Stomach (tissue), 9 donors: ENCODE measurements around the gene FOXN3. TPM values are rescaled to one million over a fixed set of nuclear protein-coding genes. Genes with fewer than 3 reads are reported as not detected.
A peak's percentile ranks its signal among the peaks of the same experiment; 100 is the strongest.

ENCODE experiments used
- DNase-seq, 2 donors: peaks; one replicate each; pipeline versions ENCODE4 v3.0.0 to v3.0.0-alpha.2; 2013 to 2019
- H3K27ac ChIP-seq, 5 donors: fragments of 200-600 bp in 4 of 5; sonication (generic) in 4 of 5; one replicate each; pipeline ENCODE4 v1.5.1; 2013 to 2019; ENCODE audit warnings: mild to moderate bottlenecking in 1 of 5, moderate library complexity in 1 of 5
- H3K27me3 ChIP-seq, 3 donors: fragments of 200-600 bp; sonication (generic); one replicate each; pipeline ENCODE4 v1.5.1; 2017 to 2019; ENCODE audit warnings: mixed run types in 1 of 3
- H3K36me3 ChIP-seq, 4 donors: fragments of 200-600 bp; sonication (generic); 1 replicate in 3 of 4; 2 replicates in 1 of 4; pipeline ENCODE4 v1.5.1; 2016 to 2019
- H3K4me1 ChIP-seq, 4 donors: fragments of 200-600 bp; sonication (generic); one replicate each; pipeline ENCODE4 v1.5.1; 2016 to 2019
- H3K4me3 ChIP-seq, 4 donors: fragments of 200-600 bp; sonication (generic) in 3 of 4; one replicate each; pipeline ENCODE4 v1.5.1; 2016 to 2019; ENCODE audit warnings: mild to moderate bottlenecking in 1 of 4
- H3K9me3 ChIP-seq, 4 donors: fragments of 200-600 bp; sonication (generic); one replicate each; pipeline ENCODE4 v1.5.1; 2016 to 2019
- EP300 ChIP-seq: sonication (generic); formaldehyde crosslinking; IDR thresholded peaks from one replicate; pipeline ENCODE4 v1.6.1; 2017; ENCODE audit warnings: antibody characterized with exemption
- POLR2A ChIP-seq, 4 donors: fragments of 450-650 bp; IDR thresholded peaks; one replicate each; pipeline ENCODE4 v1.6.1; 2016; ENCODE audit warnings: antibody characterized with exemption in 4 of 4, control low read depth in 2 of 4, mild to moderate bottlenecking in 1 of 4, moderate library complexity in 1 of 4
- POLR2AphosphoS5 ChIP-seq, 3 donors: sonication (generic); formaldehyde crosslinking; IDR thresholded peaks; one replicate each; pipeline ENCODE4 v1.6.1; 2016; ENCODE audit warnings: antibody characterized with exemption in 3 of 3
- WGBS, 5 donors: extraction: QIAGEN DNeasy Blood & Tissue Kit in 3 of 5; methylation state at CpG; one replicate each; pipeline versions ENCODE4 v1.1.5 to v1.1.7; 2013 to 2018; 5-methylcytosine and 5-hydroxymethylcytosine counted together
- intact Hi-C: fragments of 100-400 bp; cut with DNase I; formaldehyde crosslinking; loops from one replicate; pipeline ENCODE4 v1.15.1; 2023; ENCODE audit warnings: low total_unique reads
- polyA plus RNA-seq, 3 donors: library from polyadenylated mRNA; stranded (reverse); fragments of 200-250 nt; gene quantifications; one replicate each; pipeline ENCODE4 v1.2.3, GENCODE V29; 2013
- total RNA-seq, 5 donors: library from RNA; depleted of rRNA; stranded (reverse); fragments of >200 nt; gene quantifications; one replicate each; pipeline versions ENCODE4 v1.1.0 to v1.2.3, GENCODE V29; 2014 to 2016
- TF ChIP-seq, protein P1 (sequence below), 7 experiments: fragments of 450-650 bp in 4 of 7; fragments of 200-600 bp in 3 of 7; sonication (generic) in 3 of 7; IDR thresholded peaks; one replicate each; pipeline ENCODE4 v1.5.1; 2016 to 2019; ENCODE audit warnings: antibody characterized with exemption in 7 of 7, control low read depth in 2 of 7, mild to moderate bottlenecking in 1 of 7
- donor health status: healthy with polysubstance abuse.
- donor health status: Bipolar disorder and iron deficiency.
- donor health status: healthy.

FOXN3 gene
- total and polyA plus RNA-seq, 8 donors: 12.5 to 126 (median 56.6) TPM

DNA sequence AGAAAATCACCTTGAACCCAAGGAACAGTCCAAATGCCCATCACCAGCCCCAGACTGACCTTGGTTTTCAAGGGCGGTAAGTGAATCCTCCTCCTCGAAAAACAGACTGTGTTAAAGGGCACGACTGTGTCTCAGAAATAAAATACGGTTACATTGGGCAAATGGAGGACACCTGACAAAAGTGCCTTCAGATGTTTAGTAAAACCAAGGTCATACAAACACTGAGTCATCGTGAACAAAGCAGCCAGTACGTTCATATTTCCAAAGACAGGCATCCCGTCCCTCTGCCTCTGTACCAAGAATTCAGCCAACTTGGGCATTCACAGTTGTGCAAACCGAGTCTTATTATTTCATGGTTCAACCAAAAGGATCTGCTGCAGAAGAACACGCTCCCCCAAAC is 25.9 kb downstream of the FOXN3 start:
- Histone ChIP-seq H3K4me1 (peaks cover 19 to 75% (median 42%) of the 10 kb centered on the region in 4 donors), H3K27me3 (no peaks in the 10 kb centered on the region), H3K4me3 (no peak overlapping the region), H3K36me3 (peaks cover 0 to 5% (median 0%) of the 10 kb centered on the region in 4 donors), H3K9me3 (no peaks in the 10 kb centered on the region), H3K27ac (no peak overlapping the region)
- TF ChIP-seq POLR2A (IDR thresholded peaks at IDR 0.05) (no peak), EP300 (no peak), POLR2AphosphoS5 (IDR thresholded peaks at IDR 0.05) (no peak)
- TF ChIP-seq, protein P1, sequence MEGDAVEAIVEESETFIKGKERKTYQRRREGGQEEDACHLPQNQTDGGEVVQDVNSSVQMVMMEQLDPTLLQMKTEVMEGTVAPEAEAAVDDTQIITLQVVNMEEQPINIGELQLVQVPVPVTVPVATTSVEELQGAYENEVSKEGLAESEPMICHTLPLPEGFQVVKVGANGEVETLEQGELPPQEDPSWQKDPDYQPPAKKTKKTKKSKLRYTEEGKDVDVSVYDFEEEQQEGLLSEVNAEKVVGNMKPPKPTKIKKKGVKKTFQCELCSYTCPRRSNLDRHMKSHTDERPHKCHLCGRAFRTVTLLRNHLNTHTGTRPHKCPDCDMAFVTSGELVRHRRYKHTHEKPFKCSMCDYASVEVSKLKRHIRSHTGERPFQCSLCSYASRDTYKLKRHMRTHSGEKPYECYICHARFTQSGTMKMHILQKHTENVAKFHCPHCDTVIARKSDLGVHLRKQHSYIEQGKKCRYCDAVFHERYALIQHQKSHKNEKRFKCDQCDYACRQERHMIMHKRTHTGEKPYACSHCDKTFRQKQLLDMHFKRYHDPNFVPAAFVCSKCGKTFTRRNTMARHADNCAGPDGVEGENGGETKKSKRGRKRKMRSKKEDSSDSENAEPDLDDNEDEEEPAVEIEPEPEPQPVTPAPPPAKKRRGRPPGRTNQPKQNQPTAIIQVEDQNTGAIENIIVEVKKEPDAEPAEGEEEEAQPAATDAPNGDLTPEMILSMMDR (IDR thresholded peaks at IDR 0.05): no peak
- 78 to 87% (median 80%) methylated on average over 9 of the region's 9 CpGs for WGBS, 5 donors
- no peak for DNase-seq
- intact Hi-C loops: no loop called here

- 59 to 68% (median 64%) methylated on average over 5 of the region's 5 CpGs for WGBS, 5 donors
- Histone ChIP-seq H3K9me3 (no peaks in the 10 kb centered on the region), H3K4me1 (peaks cover 19 to 81% (median 42%) of the 10 kb centered on the region in 4 donors), H3K27ac (peak overlapping the region in 1 of 5 donors; percentile 25), H3K4me3 (no peak overlapping the region), H3K27me3 (no peaks in the 10 kb centered on the region), H3K36me3 (peaks cover 0 to 5% (median 0%) of the 10 kb centered on the region in 4 donors)
- intact Hi-C loops: no loop called here
- no peak for DNase-seq
- TF ChIP-seq POLR2AphosphoS5 (IDR thresholded peaks at IDR 0.05) (no peak), EP300 (no peak), POLR2A (IDR thresholded peaks at IDR 0.05) (no peak)
- TF ChIP-seq, protein P1 (IDR thresholded peaks at IDR 0.05): no peak
These were observed 28.2 kb downstream of the FOXN3 start for GRCh38 chr14:89388853-89389252.

- intact Hi-C loops: no loop called here
- TF ChIP-seq POLR2AphosphoS5 (IDR thresholded peaks at IDR 0.05) (no peak), POLR2A (IDR thresholded peaks at IDR 0.05) (no peak), EP300 (no peak)
- TF ChIP-seq, protein P1 (IDR thresholded peaks at IDR 0.05): no peak
- H3K4me3 ChIP-seq: no peak overlapping the region
- WGBS, 5 donors: 85 to 89% (median 87%) methylated on average over 14 to 15 of the region's 15 CpGs
- H3K36me3 ChIP-seq: peaks cover 0 to 5% (median 0%) of the 10 kb centered on the region in 4 donors
- DNase-seq: no peak
- H3K27ac ChIP-seq: no peak overlapping the region
- H3K27me3 ChIP-seq: no peaks in the 10 kb centered on the region
- H3K9me3 ChIP-seq: no peaks in the 10 kb centered on the region
- peaks cover 19 to 87% (median 42%) of the 10 kb centered on the region in 4 donors for H3K4me1 ChIP-seq
These were observed 28.9 kb downstream of the FOXN3 start for GRCh38 chr14:89387922-89388685.

GRCh38 chr14:89386212-89386886 is 30.7 kb downstream of the FOXN3 start:
- TF ChIP-seq POLR2AphosphoS5 (IDR thresholded peaks at IDR 0.05) (no peak), POLR2A (IDR thresholded peaks at IDR 0.05) (no peak)
- TF ChIP-seq, protein P1 (IDR thresholded peaks at IDR 0.05): no peak
- H3K4me1 ChIP-seq: peaks cover 19 to 70% (median 38%) of the 10 kb centered on the region in 4 donors
- H3K27me3 ChIP-seq: no peaks in the 10 kb centered on the region
- peaks cover 0 to 5% (median 0%) of the 10 kb centered on the region in 4 donors for H3K36me3 ChIP-seq
- H3K9me3 ChIP-seq: no peaks in the 10 kb centered on the region
- H3K4me3 ChIP-seq: no peak overlapping the region
- 64 to 80% (median 70%) methylated on average over 9 of the region's 9 CpGs for WGBS, 5 donors
- no peak for DNase-seq
- peak overlapping the region in 4 of 5 donors; percentile 24 to 65 (median 29) for H3K27ac ChIP-seq
- intact Hi-C loops: no loop called here
